C4-2B (cell line): ENCODE data around the gene NEUROD1.

Source experiments
- ZFX ChIP-seq: fragments of 450-650 bp; IDR thresholded peaks from 2 replicates; pipeline ENCODE4 v1.6.1; 2017
- TF ChIP-seq, protein P1 (sequence below): fragments of 450-650 bp; conservative IDR thresholded peaks from 2 replicates; pipeline ENCODE4 v1.5.1; 2017; ENCODE audit warnings: mild to moderate bottlenecking

DNA sequence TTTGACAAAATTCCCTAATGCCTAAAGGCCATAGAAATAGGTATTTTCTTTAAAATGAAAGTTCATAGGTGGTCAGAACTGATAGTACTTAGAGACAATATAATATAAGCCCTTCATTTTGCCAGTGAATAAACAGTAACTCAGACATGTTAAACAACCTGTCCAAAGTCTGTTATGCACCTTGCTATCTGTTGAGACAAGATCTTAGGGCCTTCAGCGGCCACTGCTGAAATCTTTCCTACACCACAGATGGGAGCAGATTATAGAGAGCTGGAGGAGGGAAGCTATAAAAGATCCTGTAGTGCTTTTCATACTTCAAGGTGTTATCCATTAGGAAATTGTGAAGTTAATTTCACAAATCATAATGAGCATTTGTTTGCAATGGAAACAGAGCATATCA, 37.2 kb downstream of the NEUROD1 start:
- TF ChIP-seq, protein P1, sequence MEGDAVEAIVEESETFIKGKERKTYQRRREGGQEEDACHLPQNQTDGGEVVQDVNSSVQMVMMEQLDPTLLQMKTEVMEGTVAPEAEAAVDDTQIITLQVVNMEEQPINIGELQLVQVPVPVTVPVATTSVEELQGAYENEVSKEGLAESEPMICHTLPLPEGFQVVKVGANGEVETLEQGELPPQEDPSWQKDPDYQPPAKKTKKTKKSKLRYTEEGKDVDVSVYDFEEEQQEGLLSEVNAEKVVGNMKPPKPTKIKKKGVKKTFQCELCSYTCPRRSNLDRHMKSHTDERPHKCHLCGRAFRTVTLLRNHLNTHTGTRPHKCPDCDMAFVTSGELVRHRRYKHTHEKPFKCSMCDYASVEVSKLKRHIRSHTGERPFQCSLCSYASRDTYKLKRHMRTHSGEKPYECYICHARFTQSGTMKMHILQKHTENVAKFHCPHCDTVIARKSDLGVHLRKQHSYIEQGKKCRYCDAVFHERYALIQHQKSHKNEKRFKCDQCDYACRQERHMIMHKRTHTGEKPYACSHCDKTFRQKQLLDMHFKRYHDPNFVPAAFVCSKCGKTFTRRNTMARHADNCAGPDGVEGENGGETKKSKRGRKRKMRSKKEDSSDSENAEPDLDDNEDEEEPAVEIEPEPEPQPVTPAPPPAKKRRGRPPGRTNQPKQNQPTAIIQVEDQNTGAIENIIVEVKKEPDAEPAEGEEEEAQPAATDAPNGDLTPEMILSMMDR: no peak
- TF ChIP-seq ZFX: no peak
